ENCODE data around the gene ATP1A4.

Gene ATP1A4

DNA sequence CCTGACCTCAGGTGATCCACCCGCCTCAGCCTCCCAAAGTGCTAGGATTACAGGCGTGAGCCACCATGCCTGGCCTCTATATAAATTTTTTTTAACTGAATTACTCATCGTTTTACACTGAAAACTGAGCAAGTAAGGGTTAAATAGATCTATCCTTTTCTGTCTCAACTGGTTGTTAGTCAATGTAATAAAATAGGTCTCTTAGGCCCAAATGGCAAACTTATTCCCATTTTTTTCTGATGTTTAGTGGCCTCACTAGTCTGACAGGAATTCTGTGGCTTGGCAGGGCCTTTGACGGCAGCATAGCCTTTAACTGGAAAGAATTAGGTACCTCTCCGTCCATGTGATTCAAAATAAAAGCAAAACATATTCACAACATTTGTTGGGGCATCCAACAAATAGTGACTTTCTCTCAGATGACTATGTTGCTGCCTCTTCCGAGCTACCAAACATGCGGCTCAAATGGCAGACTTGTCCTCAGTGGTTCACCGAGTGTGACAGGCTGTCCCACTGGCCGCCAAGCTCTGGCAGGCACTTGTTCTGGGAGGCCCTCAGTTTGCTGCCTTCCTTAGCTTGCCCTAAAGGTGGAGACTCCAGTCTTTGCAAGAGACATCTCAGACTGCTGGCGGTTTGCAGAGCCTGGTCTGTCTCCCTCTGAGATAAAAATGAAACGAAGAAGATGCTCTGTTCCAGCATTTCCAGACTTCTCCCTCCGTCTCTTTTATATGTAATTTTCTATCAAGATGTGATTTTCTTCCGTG lies 17.4 kb downstream of the ATP1A4 start:
- no peak overlapping the region for H3K4me2 ChIP-seq (ENCODE audit: insufficient read depth, low read length)
- H3K27me3 ChIP-seq (ENCODE audit: insufficient read depth, low read length, poor library complexity) = peaks cover 25% of the 10 kb centered on the region
- H3K27ac ChIP-seq (ENCODE audit: low read length) = no peak overlapping the region
- ATAC-seq (ENCODE audit: insufficient read depth, low read depth) (no peak), DNase-seq (no peak)
- no peaks in the 10 kb centered on the region for H3K4me1 ChIP-seq (ENCODE audit: insufficient read depth, low read length)
- no peak overlapping the region for H3K4me3 ChIP-seq (ENCODE audit: low read depth in 1 of 2, low read length in 2 of 2)
- H3K9ac ChIP-seq (ENCODE audit: low read depth, low read length) = no peak overlapping the region
- H3K79me2 ChIP-seq (ENCODE audit: insufficient read depth, low read length) = no peaks in the 10 kb centered on the region
- no peaks in the 10 kb centered on the region for H4K20me1 ChIP-seq (ENCODE audit: insufficient read depth, low read length)
- TF ChIP-seq EZH2 (IDR thresholded peaks at IDR 0.05; ENCODE audit: borderline replicate concordance, low read depth, low read length, severe bottlenecking) = no peak
- no peak for TF ChIP-seq CTCF (IDR thresholded peaks at IDR 0.05; ENCODE audit: borderline replicate concordance, extremely low read depth, low read length, poor library complexity, severe bottlenecking)
- no peaks in the 10 kb centered on the region for H3K9me3 ChIP-seq (ENCODE audit: insufficient read depth, low read length, severe bottlenecking)
- H2AFZ ChIP-seq (ENCODE audit: low read depth, low read length) = no peak overlapping the region
- no peaks in the 10 kb centered on the region for H3K36me3 ChIP-seq (ENCODE audit: insufficient read depth, low read length)

- H2AFZ ChIP-seq (ENCODE audit: low read depth, low read length) = no peak overlapping the region
- H3K9me3 ChIP-seq (ENCODE audit: insufficient read depth, low read length, severe bottlenecking) = no peaks in the 10 kb centered on the region
- H3K36me3 ChIP-seq (ENCODE audit: insufficient read depth, low read length) = no peaks in the 10 kb centered on the region
- TF ChIP-seq CTCF (IDR thresholded peaks at IDR 0.05; ENCODE audit: borderline replicate concordance, extremely low read depth, low read length, poor library complexity, severe bottlenecking) (no peak), EZH2 (IDR thresholded peaks at IDR 0.05; ENCODE audit: borderline replicate concordance, low read depth, low read length, severe bottlenecking) (no peak)
- no peak overlapping the region for H3K4me2 ChIP-seq (ENCODE audit: insufficient read depth, low read length)
- H4K20me1 ChIP-seq (ENCODE audit: insufficient read depth, low read length) = no peaks in the 10 kb centered on the region
- no peaks in the 10 kb centered on the region for H3K79me2 ChIP-seq (ENCODE audit: insufficient read depth, low read length)
- H3K9ac ChIP-seq (ENCODE audit: low read depth, low read length) = no peak overlapping the region
- no peak overlapping the region for H3K27ac ChIP-seq (ENCODE audit: low read length)
- no peaks in the 10 kb centered on the region for H3K4me1 ChIP-seq (ENCODE audit: insufficient read depth, low read length)
- no peak overlapping the region for H3K4me3 ChIP-seq (ENCODE audit: low read depth in 1 of 2, low read length in 2 of 2)
- peaks cover 30% of the 10 kb centered on the region for H3K27me3 ChIP-seq (ENCODE audit: insufficient read depth, low read length, poor library complexity)
- DNase-seq (peak; percentile 18), ATAC-seq (ENCODE audit: insufficient read depth, low read depth) (0 out of 3 replicates have a peak, but pooled peaks have one; percentile 19)
Measured at GRCh38 chr1:160169553-160170399, 18.4 kb downstream of the ATP1A4 start.

GRCh38 chr1:160171354-160171753 lies 20.0 kb downstream of the ATP1A4 start:
- TF ChIP-seq CTCF (IDR thresholded peaks at IDR 0.05; ENCODE audit: borderline replicate concordance, extremely low read depth, low read length, poor library complexity, severe bottlenecking) (no peak), EZH2 (IDR thresholded peaks at IDR 0.05; ENCODE audit: borderline replicate concordance, low read depth, low read length, severe bottlenecking) (no peak)
- Histone ChIP-seq H3K9me3 (ENCODE audit: insufficient read depth, low read length, severe bottlenecking) (no peaks in the 10 kb centered on the region), H3K4me2 (ENCODE audit: insufficient read depth, low read length) (no peak overlapping the region), H3K9ac (ENCODE audit: low read depth, low read length) (no peak overlapping the region), H3K79me2 (ENCODE audit: insufficient read depth, low read length) (no peaks in the 10 kb centered on the region), H2AFZ (ENCODE audit: low read depth, low read length) (no peak overlapping the region), H3K4me3 (ENCODE audit: low read depth in 1 of 2, low read length in 2 of 2) (no peak overlapping the region), H3K36me3 (ENCODE audit: insufficient read depth, low read length) (no peaks in the 10 kb centered on the region), H3K27ac (ENCODE audit: low read length) (no peak overlapping the region), H3K27me3 (ENCODE audit: insufficient read depth, low read length, poor library complexity) (peaks cover 44% of the 10 kb centered on the region), H4K20me1 (ENCODE audit: insufficient read depth, low read length) (no peaks in the 10 kb centered on the region), H3K4me1 (ENCODE audit: insufficient read depth, low read length) (no peaks in the 10 kb centered on the region)
- no peak for DNase-seq
- ATAC-seq (ENCODE audit: insufficient read depth, low read depth) = no peak

Measured in DND-41 (cell line).